ENCODE data around the gene EPHB2. TPM values are rescaled to one million over a fixed set of nuclear protein-coding genes. Genes with fewer than 3 reads are reported as not detected.

EPHB2 gene
- total RNA-seq, 4 donors from 2014 or later, result 7.5 to 27.3 (median 23.8) TPM

DNA sequence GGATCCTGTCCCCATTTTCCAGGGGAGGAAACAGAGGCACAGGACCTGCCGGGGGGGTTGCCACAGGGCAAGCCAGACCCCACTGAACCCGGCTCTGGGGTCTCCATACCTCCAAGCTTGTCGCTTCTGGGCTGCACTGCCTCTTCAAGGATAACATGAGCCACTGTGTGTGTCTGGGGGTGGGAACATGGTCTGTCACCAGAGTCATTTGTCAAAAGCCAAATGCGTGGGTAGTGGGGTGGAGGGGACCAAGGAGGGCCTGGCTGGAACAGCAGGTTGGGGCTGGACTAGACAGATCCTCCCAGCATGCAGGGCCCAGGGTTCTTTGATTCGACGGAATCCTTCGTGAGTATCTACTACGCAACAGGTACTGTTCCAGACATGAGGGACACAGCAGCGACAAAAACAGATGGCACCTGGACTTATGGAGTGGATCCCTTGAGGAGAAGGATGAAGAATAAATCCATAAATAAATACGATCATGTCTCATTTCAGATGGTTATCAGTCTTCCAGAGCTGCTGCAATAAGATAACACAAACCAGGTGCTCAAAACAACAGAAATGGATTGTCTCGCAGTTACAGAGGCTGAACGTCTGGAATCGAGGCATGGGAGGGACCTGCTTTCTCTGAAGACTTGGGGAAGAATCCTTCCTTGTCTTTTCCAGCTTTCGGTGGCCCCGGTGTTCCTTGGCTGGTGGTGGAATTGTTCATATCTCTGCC is 28.9 kb upstream of the EPHB2 start:
- Histone ChIP-seq H3K36me3 (no peaks in the 10 kb centered on the region), H3K4me3 (replicated peaks in 1 of 3) (no peak overlapping the region), H3K27me3 (no peaks in the 10 kb centered on the region), H3K9me3 (no peaks in the 10 kb centered on the region), H3K4me1 (no peaks in the 10 kb centered on the region), H3K27ac (no peak overlapping the region)
- intact Hi-C loops (cut with DNase I), result no loop called here
- 79 to 84% methylated on average over 15 of the region's 15 CpGs for WGBS, 2 donors
- no peak for TF ChIP-seq POLR2A (IDR thresholded peaks at IDR 0.05)
- TF ChIP-seq, protein P1, sequence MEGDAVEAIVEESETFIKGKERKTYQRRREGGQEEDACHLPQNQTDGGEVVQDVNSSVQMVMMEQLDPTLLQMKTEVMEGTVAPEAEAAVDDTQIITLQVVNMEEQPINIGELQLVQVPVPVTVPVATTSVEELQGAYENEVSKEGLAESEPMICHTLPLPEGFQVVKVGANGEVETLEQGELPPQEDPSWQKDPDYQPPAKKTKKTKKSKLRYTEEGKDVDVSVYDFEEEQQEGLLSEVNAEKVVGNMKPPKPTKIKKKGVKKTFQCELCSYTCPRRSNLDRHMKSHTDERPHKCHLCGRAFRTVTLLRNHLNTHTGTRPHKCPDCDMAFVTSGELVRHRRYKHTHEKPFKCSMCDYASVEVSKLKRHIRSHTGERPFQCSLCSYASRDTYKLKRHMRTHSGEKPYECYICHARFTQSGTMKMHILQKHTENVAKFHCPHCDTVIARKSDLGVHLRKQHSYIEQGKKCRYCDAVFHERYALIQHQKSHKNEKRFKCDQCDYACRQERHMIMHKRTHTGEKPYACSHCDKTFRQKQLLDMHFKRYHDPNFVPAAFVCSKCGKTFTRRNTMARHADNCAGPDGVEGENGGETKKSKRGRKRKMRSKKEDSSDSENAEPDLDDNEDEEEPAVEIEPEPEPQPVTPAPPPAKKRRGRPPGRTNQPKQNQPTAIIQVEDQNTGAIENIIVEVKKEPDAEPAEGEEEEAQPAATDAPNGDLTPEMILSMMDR (IDR thresholded peaks at IDR 0.05), result no peak
- no peak for DNase-seq

DNA sequence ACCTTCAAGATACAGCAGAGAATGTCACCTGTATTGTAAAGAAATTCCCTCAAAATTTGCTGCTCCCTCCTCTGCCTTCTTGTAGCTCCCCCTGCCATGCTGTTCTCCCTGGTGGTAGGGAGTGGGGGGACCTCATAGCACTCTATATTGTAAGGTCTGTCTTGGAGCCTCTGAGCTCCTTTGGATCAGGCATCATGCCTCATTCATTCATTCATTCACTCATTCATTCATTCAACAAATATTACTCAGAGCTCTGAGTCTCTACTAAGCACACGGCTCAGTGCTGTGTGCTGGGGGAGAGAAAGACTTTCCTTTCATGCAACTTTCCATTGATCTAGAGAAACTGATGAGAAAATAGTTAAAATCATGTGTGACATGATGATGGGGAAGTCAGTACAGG is 27.1 kb upstream of the EPHB2 start:
- no peak for TF ChIP-seq POLR2A (IDR thresholded peaks at IDR 0.05)
- TF ChIP-seq, protein P1 (IDR thresholded peaks at IDR 0.05), result no peak
- H3K4me1 ChIP-seq, result no peaks in the 10 kb centered on the region
- H3K27ac ChIP-seq, result no peak overlapping the region
- no peak for DNase-seq
- intact Hi-C loops (cut with DNase I), result no loop called here
- H3K36me3 ChIP-seq, result no peaks in the 10 kb centered on the region
- WGBS, 2 donors, result 86 to 94% methylated on average over 1 of the region's 1 CpG
- H3K27me3 ChIP-seq, result no peaks in the 10 kb centered on the region
- no peaks in the 10 kb centered on the region for H3K9me3 ChIP-seq
- no peak overlapping the region for H3K4me3 ChIP-seq (replicated peaks in 1 of 3)

DNA sequence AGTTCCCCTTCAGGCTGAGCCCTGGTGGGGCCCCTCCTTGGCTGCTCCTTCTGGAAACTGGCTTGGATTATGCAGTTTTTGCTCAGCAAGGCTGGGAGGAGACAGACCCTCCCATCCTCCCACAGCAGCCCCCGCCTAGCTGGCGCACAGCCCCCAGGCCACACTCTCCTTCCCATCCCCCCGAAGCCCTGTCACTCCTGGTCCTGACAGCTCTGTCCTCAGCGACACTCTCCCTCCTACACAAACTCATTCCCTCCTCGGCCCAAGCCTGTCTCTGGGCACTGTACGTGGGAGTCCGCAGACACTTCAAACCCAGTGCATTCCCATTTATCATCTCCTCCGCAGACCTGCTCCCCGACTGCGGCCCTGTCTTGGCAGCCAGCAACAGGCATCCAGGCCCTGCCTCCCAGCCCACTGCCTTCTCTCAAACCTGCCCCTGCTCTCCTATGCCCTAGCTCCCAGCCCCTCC is 25.0 kb upstream of the EPHB2 start:
- Histone ChIP-seq H3K36me3 (no peaks in the 10 kb centered on the region), H3K9me3 (no peaks in the 10 kb centered on the region), H3K4me3 (replicated peaks in 1 of 3) (no peak overlapping the region), H3K27ac (no peak overlapping the region), H3K27me3 (no peaks in the 10 kb centered on the region), H3K4me1 (no peaks in the 10 kb centered on the region)
- intact Hi-C loops (cut with DNase I), result no loop called here
- WGBS, 2 donors, result 65 to 78% methylated on average over 10 of the region's 10 CpGs
- no peak for DNase-seq
- TF ChIP-seq, protein P1 (IDR thresholded peaks at IDR 0.05), result no peak
- TF ChIP-seq POLR2A (IDR thresholded peaks at IDR 0.05), result no peak

DNA sequence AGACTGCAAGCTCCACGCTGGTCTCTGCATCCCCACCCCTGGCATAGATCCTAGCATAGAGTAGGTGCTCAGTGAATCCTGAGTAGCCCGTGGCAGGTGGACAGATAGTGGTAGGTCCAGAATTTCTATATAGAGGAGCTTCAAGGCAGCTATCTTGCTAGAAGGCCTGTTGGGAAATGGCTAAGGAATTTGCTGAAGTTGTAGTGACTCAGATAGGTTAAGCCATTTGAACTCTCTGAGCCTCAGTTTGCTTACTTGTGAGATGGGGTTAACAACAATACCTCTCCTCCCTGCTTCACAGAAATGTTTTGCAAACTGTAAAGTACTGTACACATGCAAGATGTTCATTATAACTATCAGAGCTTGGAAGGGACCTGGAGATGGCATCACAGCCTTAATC is 23.4 kb upstream of the EPHB2 start:
- Histone ChIP-seq H3K4me3 (replicated peaks in 1 of 3) (no peak overlapping the region), H3K36me3 (no peaks in the 10 kb centered on the region), H3K27me3 (no peaks in the 10 kb centered on the region), H3K4me1 (no peaks in the 10 kb centered on the region), H3K9me3 (no peaks in the 10 kb centered on the region), H3K27ac (no peak overlapping the region)
- 71 to 77% methylated on average over 2 of the region's 2 CpGs for WGBS, 2 donors
- intact Hi-C loops (cut with DNase I), result no loop called here
- no peak for DNase-seq
- no peak for TF ChIP-seq POLR2A (IDR thresholded peaks at IDR 0.05)
- TF ChIP-seq, protein P1 (IDR thresholded peaks at IDR 0.05), result no peak

DNA sequence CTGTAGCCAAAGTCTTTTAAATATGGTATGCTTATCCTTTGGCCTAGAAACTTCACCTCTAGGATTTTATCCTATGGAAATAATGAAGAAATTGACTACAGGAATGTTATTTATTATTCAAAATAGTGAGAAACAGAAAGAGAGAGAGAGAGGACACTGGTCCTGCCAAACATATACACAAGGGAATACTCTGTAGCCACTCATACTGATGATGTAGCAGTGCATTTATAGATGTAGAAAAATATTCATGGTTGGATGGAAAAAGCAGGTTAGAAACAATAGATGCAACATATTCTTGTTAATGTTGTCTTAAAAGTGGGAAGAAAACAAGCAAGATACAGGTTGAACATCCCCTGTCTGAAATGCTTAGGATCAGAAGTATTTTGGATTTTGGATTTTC is 22.2 kb upstream of the EPHB2 start:
- Histone ChIP-seq H3K36me3 (no peaks in the 10 kb centered on the region), H3K4me3 (replicated peaks in 1 of 3) (no peak overlapping the region), H3K9me3 (no peaks in the 10 kb centered on the region), H3K27me3 (no peaks in the 10 kb centered on the region), H3K4me1 (no peaks in the 10 kb centered on the region), H3K27ac (no peak overlapping the region)
- no peak for TF ChIP-seq POLR2A (IDR thresholded peaks at IDR 0.05)
- TF ChIP-seq, protein P1 (IDR thresholded peaks at IDR 0.05), result no peak
- DNase-seq, result no peak
- intact Hi-C loops (cut with DNase I), result no loop called here
